ENCODE measurements around the gene ZER1.
"Not testable (repeated sequence)": the region's sequence is repeated elsewhere in the genome, so short reads cannot be mapped to it uniquely, and the experiment has no call there.

ZER1 gene

GRCh38 chr9:128694344-128694743 lies 77.4 kb downstream of the ZER1 start (continued):
- no peak for TF ChIP-seq CREB5 (CRISPR knock-in tag; IDR thresholded peaks at IDR 0.05; ENCODE audit: low read depth)
- TF ChIP-seq CSRNP3 (CRISPR knock-in tag; IDR thresholded peaks at IDR 0.05): no peak
- TF ChIP-seq BACH2 (CRISPR knock-in tag; IDR thresholded peaks at IDR 0.05; ENCODE audit: borderline replicate concordance): no peak
- no peak for TF ChIP-seq CSDC2 (CRISPR knock-in tag; IDR thresholded peaks at IDR 0.05)

GRCh38 chr9:128693738-128694137 lies 78.0 kb downstream of the ZER1 start:
- not testable (repeated sequence) for ATAC-seq

- TF ChIP-seq POU6F1 (CRISPR knock-in tag; IDR thresholded peaks at IDR 0.05; ENCODE audit: borderline replicate concordance, low read depth) (no peak), ZFP3 (CRISPR knock-in tag; IDR thresholded peaks at IDR 0.05) (no peak), CSDC2 (CRISPR knock-in tag; IDR thresholded peaks at IDR 0.05) (no peak), TSHZ2 (CRISPR knock-in tag; IDR thresholded peaks at IDR 0.05) (no peak), PPARA (CRISPR knock-in tag; IDR thresholded peaks at IDR 0.05; ENCODE audit: borderline replicate concordance) (no peak), CSRNP3 (CRISPR knock-in tag; IDR thresholded peaks at IDR 0.05) (no peak), ZNF70 (CRISPR knock-in tag; IDR thresholded peaks at IDR 0.05) (no peak), TOX (CRISPR knock-in tag; IDR thresholded peaks at IDR 0.05; ENCODE audit: borderline replicate concordance) (no peak), PATZ1 (CRISPR knock-in tag; IDR thresholded peaks at IDR 0.05; ENCODE audit: borderline replicate concordance) (no peak), ZNF8 (CRISPR knock-in tag; IDR thresholded peaks at IDR 0.05) (no peak), ZFP30 (CRISPR knock-in tag; IDR thresholded peaks at IDR 0.05) (no peak), GLIS3 (CRISPR knock-in tag; IDR thresholded peaks at IDR 0.05) (no peak), ARNTL (CRISPR knock-in tag; IDR thresholded peaks at IDR 0.05; ENCODE audit: borderline replicate concordance, low read depth) (no peak), SNAI2 (CRISPR knock-in tag; IDR thresholded peaks at IDR 0.05) (no peak), OSR1 (CRISPR knock-in tag; IDR thresholded peaks at IDR 0.05) (no peak), ZNF565 (CRISPR knock-in tag; conservative IDR thresholded peaks at IDR 0.05; ENCODE audit: low read depth) (no peak), ZC3H10 (CRISPR knock-in tag; IDR thresholded peaks at IDR 0.05) (no peak), ESRRG (CRISPR knock-in tag; IDR thresholded peaks at IDR 0.05) (no peak), RARB (CRISPR knock-in tag; IDR thresholded peaks at IDR 0.05) (no peak)
Measured at GRCh38 chr9:128690684-128691034, 81.1 kb downstream of the ZER1 start.

More at GRCh38 chr9:128690684-128691034, 81.1 kb downstream of the ZER1 start:
- no peak for ATAC-seq
